ENCODE results near the gene KRT73.

DNA sequence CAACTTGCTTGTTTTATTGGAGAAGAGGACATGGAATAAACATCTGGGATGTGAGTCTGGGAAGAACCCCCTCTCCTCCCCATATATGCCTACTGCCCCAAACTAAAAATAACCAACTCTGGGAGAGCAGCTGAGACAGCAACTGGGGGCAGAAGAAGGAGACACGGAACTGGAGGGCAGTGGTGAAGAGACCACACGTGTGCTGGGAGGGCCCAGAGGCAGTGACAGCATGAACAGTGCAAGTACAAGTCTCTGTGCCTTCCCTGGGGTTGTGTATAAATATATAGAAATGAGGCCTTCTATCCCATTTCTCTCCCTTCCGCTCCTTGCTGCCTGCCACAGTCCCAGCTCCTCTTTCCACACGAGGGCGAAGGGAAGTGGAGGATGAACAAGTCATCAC, 4.0 kb upstream of the KRT73 start:
- TF ChIP-seq SP1 (CRISPR knock-in tag; conservative IDR thresholded peaks at IDR 0.05), result no peak
- TF ChIP-seq, protein P1, sequence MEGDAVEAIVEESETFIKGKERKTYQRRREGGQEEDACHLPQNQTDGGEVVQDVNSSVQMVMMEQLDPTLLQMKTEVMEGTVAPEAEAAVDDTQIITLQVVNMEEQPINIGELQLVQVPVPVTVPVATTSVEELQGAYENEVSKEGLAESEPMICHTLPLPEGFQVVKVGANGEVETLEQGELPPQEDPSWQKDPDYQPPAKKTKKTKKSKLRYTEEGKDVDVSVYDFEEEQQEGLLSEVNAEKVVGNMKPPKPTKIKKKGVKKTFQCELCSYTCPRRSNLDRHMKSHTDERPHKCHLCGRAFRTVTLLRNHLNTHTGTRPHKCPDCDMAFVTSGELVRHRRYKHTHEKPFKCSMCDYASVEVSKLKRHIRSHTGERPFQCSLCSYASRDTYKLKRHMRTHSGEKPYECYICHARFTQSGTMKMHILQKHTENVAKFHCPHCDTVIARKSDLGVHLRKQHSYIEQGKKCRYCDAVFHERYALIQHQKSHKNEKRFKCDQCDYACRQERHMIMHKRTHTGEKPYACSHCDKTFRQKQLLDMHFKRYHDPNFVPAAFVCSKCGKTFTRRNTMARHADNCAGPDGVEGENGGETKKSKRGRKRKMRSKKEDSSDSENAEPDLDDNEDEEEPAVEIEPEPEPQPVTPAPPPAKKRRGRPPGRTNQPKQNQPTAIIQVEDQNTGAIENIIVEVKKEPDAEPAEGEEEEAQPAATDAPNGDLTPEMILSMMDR (IDR thresholded peaks at IDR 0.05), result no peak
- TF ChIP-seq, protein P2, sequence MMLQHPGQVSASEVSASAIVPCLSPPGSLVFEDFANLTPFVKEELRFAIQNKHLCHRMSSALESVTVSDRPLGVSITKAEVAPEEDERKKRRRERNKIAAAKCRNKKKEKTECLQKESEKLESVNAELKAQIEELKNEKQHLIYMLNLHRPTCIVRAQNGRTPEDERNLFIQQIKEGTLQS (CRISPR knock-in tag; conservative IDR thresholded peaks at IDR 0.05), result no peak
- TF ChIP-seq TEAD4 (CRISPR knock-in tag; IDR thresholded peaks at IDR 0.05), result no peak
- no peak for TF ChIP-seq FOXJ3 (CRISPR knock-in tag; IDR thresholded peaks at IDR 0.05; ENCODE audit: borderline replicate concordance)
- TF ChIP-seq, protein P3, sequence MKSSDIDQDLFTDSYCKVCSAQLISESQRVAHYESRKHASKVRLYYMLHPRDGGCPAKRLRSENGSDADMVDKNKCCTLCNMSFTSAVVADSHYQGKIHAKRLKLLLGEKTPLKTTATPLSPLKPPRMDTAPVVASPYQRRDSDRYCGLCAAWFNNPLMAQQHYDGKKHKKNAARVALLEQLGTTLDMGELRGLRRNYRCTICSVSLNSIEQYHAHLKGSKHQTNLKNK (CRISPR knock-in tag; IDR thresholded peaks at IDR 0.05), result no peak
- no peak for TF ChIP-seq ETV6 (CRISPR knock-in tag; IDR thresholded peaks at IDR 0.05)
- TF ChIP-seq, protein P4, sequence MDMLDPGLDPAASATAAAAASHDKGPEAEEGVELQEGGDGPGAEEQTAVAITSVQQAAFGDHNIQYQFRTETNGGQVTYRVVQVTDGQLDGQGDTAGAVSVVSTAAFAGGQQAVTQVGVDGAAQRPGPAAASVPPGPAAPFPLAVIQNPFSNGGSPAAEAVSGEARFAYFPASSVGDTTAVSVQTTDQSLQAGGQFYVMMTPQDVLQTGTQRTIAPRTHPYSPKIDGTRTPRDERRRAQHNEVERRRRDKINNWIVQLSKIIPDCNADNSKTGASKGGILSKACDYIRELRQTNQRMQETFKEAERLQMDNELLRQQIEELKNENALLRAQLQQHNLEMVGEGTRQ (CRISPR knock-in tag; IDR thresholded peaks at IDR 0.05), result no peak
